ENCODE measurements around the gene SMIM8.

The SMIM8 gene

DNA sequence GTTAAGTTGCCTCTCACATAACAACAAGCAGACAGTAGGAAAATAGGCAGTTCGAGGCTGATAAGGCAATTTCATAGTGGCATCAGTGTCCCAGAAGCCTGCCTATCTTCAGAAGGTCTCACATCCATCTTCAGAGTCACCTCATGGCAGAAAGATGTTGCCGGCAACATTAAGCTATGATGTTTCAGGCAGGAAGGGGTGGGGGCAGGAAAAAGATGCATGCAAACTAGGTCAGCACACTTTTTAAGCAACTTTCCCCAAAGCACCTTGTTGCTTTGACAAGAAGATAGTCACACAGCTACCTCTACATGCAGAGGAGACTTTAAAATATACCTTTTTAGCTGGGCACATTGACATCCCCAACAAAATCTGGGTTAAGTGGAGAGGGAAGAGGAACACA, 43.2 kb upstream of the SMIM8 start:
- Histone ChIP-seq H4K8ac (ENCODE audit: low read depth, low read length) (no peak overlapping the region), H2BK15ac (ENCODE audit: low read length) (no peak overlapping the region), H3K4me2 (ENCODE audit: insufficient read depth, low read length, poor library complexity, severe bottlenecking) (no peak overlapping the region), H3K36me3 (replicated peaks in 1 of 2; ENCODE audit: control insufficient read depth in 2 of 2, insufficient read depth in 2 of 2, low read length in 2 of 2) (no peaks in the 10 kb centered on the region), H3K4me3 (ENCODE audit: low read length in 2 of 2) (no peak overlapping the region), H2AK5ac (ENCODE audit: low read depth, low read length) (no peak overlapping the region), H2AFZ (ENCODE audit: low read length) (no peak overlapping the region), H2BK120ac (ENCODE audit: low read depth, low read length) (no peak overlapping the region), H3K18ac (ENCODE audit: low read length) (no peak overlapping the region), H3K27ac (replicated peaks; ENCODE audit: low read length) (no peak overlapping the region), H3K9me3 (replicated peaks in 1 of 2; ENCODE audit: control insufficient read depth in 2 of 2, insufficient read depth in 1 of 2, low read depth in 1 of 2, low read length in 2 of 2) (no peaks in the 10 kb centered on the region), H3K23ac (ENCODE audit: low read depth, low read length, poor library complexity) (no peak overlapping the region), H4K91ac (ENCODE audit: low read depth, low read length, poor library complexity) (no peak overlapping the region), H2BK5ac (ENCODE audit: low read length) (no peak overlapping the region), H3K4me1 (ENCODE audit: control insufficient read depth in 2 of 2, insufficient read depth in 1 of 2, low read depth in 1 of 2, low read length in 2 of 2) (peaks cover 0 to 2% of the 10 kb centered on the region in 2 donors), H3K27me3 (ENCODE audit: control insufficient read depth in 3 of 3, insufficient read depth in 3 of 3, low read depth in 1 of 3, low read length in 3 of 3) (no peaks in the 10 kb centered on the region), H2BK12ac (ENCODE audit: low read length) (no peak overlapping the region), H3K4ac (ENCODE audit: low read length) (no peak overlapping the region), H3K79me1 (ENCODE audit: low read depth, low read length) (no peaks in the 10 kb centered on the region), H3K9ac (ENCODE audit: low read depth, low read length, poor library complexity) (no peak overlapping the region), H3K14ac (ENCODE audit: low read length) (no peak overlapping the region)
- no peak for DNase-seq (ENCODE audit: low spot score)
- no CpG with 5 or more reads among the region's 2 CpGs for WGBS, 2 donors (ENCODE audit: extremely low coverage in 2 of 2, insufficient read length in 2 of 2, insufficient replicate concordance in 1 of 2)

DNA sequence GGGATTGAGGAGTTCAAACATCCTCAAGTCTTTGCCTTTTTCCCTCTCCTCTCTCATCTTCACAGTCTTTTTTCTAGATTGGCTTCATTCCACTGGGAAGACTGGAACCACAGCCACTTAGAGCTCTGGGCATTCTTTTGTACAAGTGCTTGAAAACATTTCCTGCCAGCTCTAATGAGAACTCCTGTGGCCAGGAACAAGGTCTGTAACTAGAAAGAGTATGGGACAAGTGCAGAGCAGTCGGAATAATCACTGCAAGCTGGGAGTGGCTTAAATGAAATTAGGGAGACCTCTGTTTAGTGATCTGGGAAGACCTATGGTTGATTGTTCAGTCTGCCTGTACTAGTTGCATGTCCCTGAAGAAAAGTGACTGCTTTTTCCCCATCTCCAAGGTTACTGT, 41.0 kb upstream of the SMIM8 start:
- no peak overlapping the region for H3K27ac ChIP-seq (replicated peaks; ENCODE audit: low read length)
- no peak overlapping the region for H2BK120ac ChIP-seq (ENCODE audit: low read depth, low read length)
- H4K91ac ChIP-seq (ENCODE audit: low read depth, low read length, poor library complexity), result no peak overlapping the region
- no peaks in the 10 kb centered on the region for H3K79me1 ChIP-seq (ENCODE audit: low read depth, low read length)
- H3K9ac ChIP-seq (ENCODE audit: low read depth, low read length, poor library complexity), result no peak overlapping the region
- H2AFZ ChIP-seq (ENCODE audit: low read length), result no peak overlapping the region
- no peak for DNase-seq (ENCODE audit: low spot score)
- H3K4me2 ChIP-seq (ENCODE audit: insufficient read depth, low read length, poor library complexity, severe bottlenecking), result no peak overlapping the region
- no peaks in the 10 kb centered on the region for H3K4me1 ChIP-seq (ENCODE audit: control insufficient read depth in 2 of 2, insufficient read depth in 1 of 2, low read depth in 1 of 2, low read length in 2 of 2)
- H2BK15ac ChIP-seq (ENCODE audit: low read length), result no peak overlapping the region
- H2BK12ac ChIP-seq (ENCODE audit: low read length), result no peak overlapping the region
- H3K14ac ChIP-seq (ENCODE audit: low read length), result no peak overlapping the region
- no peak overlapping the region for H3K23ac ChIP-seq (ENCODE audit: low read depth, low read length, poor library complexity)
- no peaks in the 10 kb centered on the region for H3K27me3 ChIP-seq (ENCODE audit: control insufficient read depth in 3 of 3, insufficient read depth in 3 of 3, low read depth in 1 of 3, low read length in 3 of 3)
- H3K18ac ChIP-seq (ENCODE audit: low read length), result no peak overlapping the region
- no peaks in the 10 kb centered on the region for H3K36me3 ChIP-seq (replicated peaks in 1 of 2; ENCODE audit: control insufficient read depth in 2 of 2, insufficient read depth in 2 of 2, low read length in 2 of 2)
- H2BK5ac ChIP-seq (ENCODE audit: low read length), result no peak overlapping the region
- H4K8ac ChIP-seq (ENCODE audit: low read depth, low read length), result no peak overlapping the region
- H3K4ac ChIP-seq (ENCODE audit: low read length), result no peak overlapping the region
- H3K9me3 ChIP-seq (replicated peaks in 1 of 2; ENCODE audit: control insufficient read depth in 2 of 2, insufficient read depth in 1 of 2, low read depth in 1 of 2, low read length in 2 of 2), result no peaks in the 10 kb centered on the region
- WGBS, 2 donors (ENCODE audit: extremely low coverage in 2 of 2, insufficient read length in 2 of 2, insufficient replicate concordance in 1 of 2), result no CpG with 5 or more reads among the region's 1 CpG
- no peak overlapping the region for H3K4me3 ChIP-seq (ENCODE audit: low read length in 2 of 2)
- no peak overlapping the region for H2AK5ac ChIP-seq (ENCODE audit: low read depth, low read length)

DNA sequence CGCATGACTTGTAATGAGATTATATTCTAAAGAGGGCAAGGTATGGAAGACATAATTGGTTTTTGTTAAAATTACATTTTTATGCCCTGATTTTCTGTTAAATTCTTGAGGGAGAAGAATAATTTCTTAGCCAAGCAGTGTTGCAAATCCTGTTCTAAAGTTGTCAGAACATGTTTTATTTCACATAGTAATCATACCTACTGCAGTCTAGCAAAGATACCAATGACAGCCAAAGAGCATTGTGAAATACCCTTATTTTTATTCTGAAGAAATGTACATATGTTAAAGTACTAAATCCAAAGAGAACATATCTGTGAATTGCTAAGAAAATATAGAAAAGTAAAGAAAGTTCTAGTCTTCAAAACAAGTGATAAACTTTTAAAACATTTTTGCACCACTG, 39.6 kb upstream of the SMIM8 start:
- H2AFZ ChIP-seq (ENCODE audit: low read length), result no peak overlapping the region
- H3K4ac ChIP-seq (ENCODE audit: low read length), result no peak overlapping the region
- no peak overlapping the region for H3K4me3 ChIP-seq (ENCODE audit: low read length in 2 of 2)
- no peak overlapping the region for H3K27ac ChIP-seq (replicated peaks; ENCODE audit: low read length)
- H3K23ac ChIP-seq (ENCODE audit: low read depth, low read length, poor library complexity), result no peak overlapping the region
- no peaks in the 10 kb centered on the region for H3K9me3 ChIP-seq (replicated peaks in 1 of 2; ENCODE audit: control insufficient read depth in 2 of 2, insufficient read depth in 1 of 2, low read depth in 1 of 2, low read length in 2 of 2)
- H4K8ac ChIP-seq (ENCODE audit: low read depth, low read length), result no peak overlapping the region
- H3K18ac ChIP-seq (ENCODE audit: low read length), result no peak overlapping the region
- DNase-seq (ENCODE audit: low spot score), result no peak
- no peak overlapping the region for H2AK5ac ChIP-seq (ENCODE audit: low read depth, low read length)
- no CpG with 5 or more reads among the region's 1 CpG for WGBS, 2 donors (ENCODE audit: extremely low coverage in 2 of 2, insufficient read length in 2 of 2, insufficient replicate concordance in 1 of 2)
- no peak overlapping the region for H2BK12ac ChIP-seq (ENCODE audit: low read length)
- no peaks in the 10 kb centered on the region for H3K36me3 ChIP-seq (replicated peaks in 1 of 2; ENCODE audit: control insufficient read depth in 2 of 2, insufficient read depth in 2 of 2, low read length in 2 of 2)
- no peak overlapping the region for H3K14ac ChIP-seq (ENCODE audit: low read length)
- no peak overlapping the region for H3K9ac ChIP-seq (ENCODE audit: low read depth, low read length, poor library complexity)
- no peak overlapping the region for H2BK120ac ChIP-seq (ENCODE audit: low read depth, low read length)
- H2BK5ac ChIP-seq (ENCODE audit: low read length), result no peak overlapping the region
- H2BK15ac ChIP-seq (ENCODE audit: low read length), result no peak overlapping the region
- H3K79me1 ChIP-seq (ENCODE audit: low read depth, low read length), result no peaks in the 10 kb centered on the region
- H3K27me3 ChIP-seq (ENCODE audit: control insufficient read depth in 3 of 3, insufficient read depth in 3 of 3, low read depth in 1 of 3, low read length in 3 of 3), result no peaks in the 10 kb centered on the region
- H3K4me1 ChIP-seq (ENCODE audit: control insufficient read depth in 2 of 2, insufficient read depth in 1 of 2, low read depth in 1 of 2, low read length in 2 of 2), result no peaks in the 10 kb centered on the region
- no peak overlapping the region for H4K91ac ChIP-seq (ENCODE audit: low read depth, low read length, poor library complexity)
- H3K4me2 ChIP-seq (ENCODE audit: insufficient read depth, low read length, poor library complexity, severe bottlenecking), result no peak overlapping the region

DNA sequence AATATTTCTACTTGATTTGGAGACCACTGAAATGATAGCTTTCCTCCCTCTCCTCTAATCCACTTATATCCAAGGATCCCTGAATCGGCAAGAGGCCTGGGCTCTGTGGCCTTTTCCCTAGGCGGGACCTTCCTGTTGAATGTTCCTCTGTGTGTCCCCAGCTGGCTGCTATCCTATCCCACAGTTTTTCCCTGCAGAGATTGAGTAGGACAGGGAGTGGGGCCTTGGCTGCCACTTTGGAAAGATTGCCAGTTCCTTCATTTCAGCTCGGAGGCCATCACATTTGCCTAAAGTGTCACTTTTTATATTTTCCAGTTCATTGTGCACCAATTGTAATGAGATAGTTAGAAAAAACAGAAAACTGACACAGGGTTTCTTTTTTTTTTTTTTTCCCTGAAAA, 38.9 kb upstream of the SMIM8 start:
- no peak overlapping the region for H2BK12ac ChIP-seq (ENCODE audit: low read length)
- no peak overlapping the region for H3K23ac ChIP-seq (ENCODE audit: low read depth, low read length, poor library complexity)
- no peaks in the 10 kb centered on the region for H3K36me3 ChIP-seq (replicated peaks in 1 of 2; ENCODE audit: control insufficient read depth in 2 of 2, insufficient read depth in 2 of 2, low read length in 2 of 2)
- no peaks in the 10 kb centered on the region for H3K4me1 ChIP-seq (ENCODE audit: control insufficient read depth in 2 of 2, insufficient read depth in 1 of 2, low read depth in 1 of 2, low read length in 2 of 2)
- no peak overlapping the region for H2AFZ ChIP-seq (ENCODE audit: low read length)
- no CpG with 5 or more reads among the region's 3 CpGs for WGBS, 2 donors (ENCODE audit: extremely low coverage in 2 of 2, insufficient read length in 2 of 2, insufficient replicate concordance in 1 of 2)
- no peak overlapping the region for H4K8ac ChIP-seq (ENCODE audit: low read depth, low read length)
- H2BK120ac ChIP-seq (ENCODE audit: low read depth, low read length), result no peak overlapping the region
- H2BK5ac ChIP-seq (ENCODE audit: low read length), result no peak overlapping the region
- no peak overlapping the region for H2AK5ac ChIP-seq (ENCODE audit: low read depth, low read length)
- H3K9me3 ChIP-seq (replicated peaks in 1 of 2; ENCODE audit: control insufficient read depth in 2 of 2, insufficient read depth in 1 of 2, low read depth in 1 of 2, low read length in 2 of 2), result no peaks in the 10 kb centered on the region
- no peak overlapping the region for H2BK15ac ChIP-seq (ENCODE audit: low read length)
- no peak overlapping the region for H3K4me3 ChIP-seq (ENCODE audit: low read length in 2 of 2)
- DNase-seq (ENCODE audit: low spot score), result no peak
- H4K91ac ChIP-seq (ENCODE audit: low read depth, low read length, poor library complexity), result no peak overlapping the region
- H3K14ac ChIP-seq (ENCODE audit: low read length), result no peak overlapping the region
- H3K79me1 ChIP-seq (ENCODE audit: low read depth, low read length), result no peaks in the 10 kb centered on the region
- no peak overlapping the region for H3K9ac ChIP-seq (ENCODE audit: low read depth, low read length, poor library complexity)
- H3K4me2 ChIP-seq (ENCODE audit: insufficient read depth, low read length, poor library complexity, severe bottlenecking), result no peak overlapping the region
- H3K27ac ChIP-seq (replicated peaks; ENCODE audit: low read length), result no peak overlapping the region
- no peak overlapping the region for H3K4ac ChIP-seq (ENCODE audit: low read length)
- H3K18ac ChIP-seq (ENCODE audit: low read length), result no peak overlapping the region
- H3K27me3 ChIP-seq (ENCODE audit: control insufficient read depth in 3 of 3, insufficient read depth in 3 of 3, low read depth in 1 of 3, low read length in 3 of 3), result no peaks in the 10 kb centered on the region

Data from neuronal stem cell (in vitro differentiated cells).